Measurements from ENCODE around the gene SLC4A5.

The SLC4A5 gene

GRCh38 chr2:74177696-74178095 lies 165.5 kb downstream of the SLC4A5 start:
- ChIA-PET POLR2A (interaction anchor here (0.5 to 2.6 kb wide), 13 partner anchors 8 to 476 kb away, joined by 3 to 52 read pairs (median 7); partner anchors contain the start of genes MTHFD2, RTKN, SEMA4F and STAMBP), CTCF (interaction anchor here (0.9 to 2.2 kb wide), 2 partner anchors 11 to 21 kb away, joined by 3 to 9 read pairs; partner anchors contain the start of gene MTHFD2)
- peak overlapping the region; percentile 86 for H3K4me3 ChIP-seq (ENCODE audit: low read depth, low read length)
- no peaks in the 10 kb centered on the region for H3K9me3 ChIP-seq (ENCODE audit: control insufficient read depth, insufficient read depth, low read depth, low read length)
- H3K36me3 ChIP-seq (ENCODE audit: control insufficient read depth in 2 of 2, insufficient read depth in 1 of 2, low read length in 2 of 2), result peaks cover 4 to 13% of the 10 kb centered on the region in 2 experiments; a peak in 2 of 3 replicates
- peak overlapping the region; percentile 88 for H3K27ac ChIP-seq (ENCODE audit: extremely low read depth, low read depth, low read length)
- no peak for TF ChIP-seq ZNF658 (tag by site-specific recombination; IDR thresholded peaks at IDR 0.05)
- TF ChIP-seq, protein P1, sequence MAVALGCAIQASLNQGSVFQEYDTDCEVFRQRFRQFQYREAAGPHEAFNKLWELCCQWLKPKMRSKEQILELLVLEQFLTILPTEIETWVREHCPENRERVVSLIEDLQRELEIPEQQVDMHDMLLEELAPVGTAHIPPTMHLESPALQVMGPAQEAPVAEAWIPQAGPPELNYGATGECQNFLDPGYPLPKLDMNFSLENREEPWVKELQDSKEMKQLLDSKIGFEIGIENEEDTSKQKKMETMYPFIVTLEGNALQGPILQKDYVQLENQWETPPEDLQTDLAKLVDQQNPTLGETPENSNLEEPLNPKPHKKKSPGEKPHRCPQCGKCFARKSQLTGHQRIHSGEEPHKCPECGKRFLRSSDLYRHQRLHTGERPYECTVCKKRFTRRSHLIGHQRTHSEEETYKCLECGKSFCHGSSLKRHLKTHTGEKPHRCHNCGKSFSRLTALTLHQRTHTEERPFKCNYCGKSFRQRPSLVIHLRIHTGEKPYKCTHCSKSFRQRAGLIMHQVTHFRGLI (tag by site-specific recombination; IDR thresholded peaks at IDR 0.05), result peak; percentile 71; the same call in 1 of the 2 replicates
- TF ChIP-seq ZNF354C (tag by site-specific recombination; IDR thresholded peaks at IDR 0.05; ENCODE audit: borderline replicate concordance, low read depth), result no peak
- TF ChIP-seq ZBTB11 (tag by site-specific recombination; conservative IDR thresholded peaks at IDR 0.05; ENCODE audit: low read depth), result no peak
- H3K4me1 ChIP-seq (ENCODE audit: control insufficient read depth, insufficient read depth, low read length), result no peaks in the 10 kb centered on the region

- H3K9me3 ChIP-seq (ENCODE audit: control insufficient read depth, insufficient read depth, low read depth, low read length), result no peaks in the 10 kb centered on the region
- H3K36me3 ChIP-seq (ENCODE audit: control insufficient read depth in 2 of 2, insufficient read depth in 1 of 2, low read length in 2 of 2), result peaks cover 28 to 37% of the 10 kb centered on the region in 2 experiments
- no peak overlapping the region for H3K4me3 ChIP-seq (ENCODE audit: low read depth, low read length)
- CTCF ChIA-PET, result interaction anchor here (0.9 kb wide), 1 partner anchor 25 kb away, joined by 4 read pairs; no protein-coding TSS in a partner anchor
- no peaks in the 10 kb centered on the region for H3K4me1 ChIP-seq (ENCODE audit: control insufficient read depth, insufficient read depth, low read length)
- no peak overlapping the region for H3K27ac ChIP-seq (ENCODE audit: extremely low read depth, low read depth, low read length)
- 0 out of 2 replicates have a peak, but pooled peaks have one; percentile 37 for TF ChIP-seq ZNF18 (tag by site-specific recombination; IDR thresholded peaks at IDR 0.05)
- no peak for TF ChIP-seq ZNF223 (tag by site-specific recombination; IDR thresholded peaks at IDR 0.05)
- TF ChIP-seq ZNF548 (tag by site-specific recombination; IDR thresholded peaks at IDR 0.05), result no peak
- TF ChIP-seq ZNF354C (tag by site-specific recombination; IDR thresholded peaks at IDR 0.05; ENCODE audit: borderline replicate concordance, low read depth), result no peak
- no peak for TF ChIP-seq ZNF221 (tag by site-specific recombination; IDR thresholded peaks at IDR 0.05; ENCODE audit: borderline replicate concordance)
- peak; percentile 99 for TF ChIP-seq ZNF610 (tag by site-specific recombination; IDR thresholded peaks at IDR 0.05; ENCODE audit: borderline replicate concordance)
- TF ChIP-seq SETDB1 (IDR thresholded peaks at IDR 0.05; ENCODE audit: insufficient read length, low read length), result peak; percentile 58
- no peak for TF ChIP-seq ZNF585B (tag by site-specific recombination; IDR thresholded peaks at IDR 0.05)
- POLR2A ChIA-PET, result interaction anchor here (0.8 kb wide), 1 partner anchor 24 kb away, joined by 3 read pairs; no protein-coding TSS in a partner anchor
These were observed 168.3 kb downstream of the SLC4A5 start for GRCh38 chr2:74174909-74175308.

DNA sequence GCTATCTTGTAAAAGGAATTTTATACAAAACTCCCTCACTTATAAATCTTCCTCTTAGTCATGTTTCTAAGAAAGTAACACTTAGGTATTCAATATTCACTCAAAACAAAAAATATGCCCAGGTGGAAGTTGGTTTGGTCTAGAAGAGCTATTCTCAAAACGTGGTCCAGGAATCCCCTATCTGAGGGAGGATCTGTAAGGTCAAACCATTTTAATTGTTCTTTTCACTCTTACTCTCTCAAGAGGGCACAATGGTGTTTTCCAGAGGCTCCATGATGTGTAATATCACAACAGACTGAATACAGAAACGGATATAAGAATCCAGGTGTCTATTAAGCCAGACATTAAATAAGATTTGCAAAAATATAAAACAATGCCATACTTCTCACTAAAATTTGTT lies 174.5 kb downstream of the SLC4A5 start:
- Histone ChIP-seq H3K4me3 (ENCODE audit: low read depth, low read length) (no peak overlapping the region), H3K4me1 (ENCODE audit: control insufficient read depth, insufficient read depth, low read length) (no peaks in the 10 kb centered on the region), H3K36me3 (ENCODE audit: control insufficient read depth in 2 of 2, insufficient read depth in 1 of 2, low read length in 2 of 2) (peaks cover 79 to 86% of the 10 kb centered on the region in 2 experiments), H3K27ac (ENCODE audit: extremely low read depth, low read depth, low read length) (no peak overlapping the region), H3K9me3 (ENCODE audit: control insufficient read depth, insufficient read depth, low read depth, low read length) (no peaks in the 10 kb centered on the region)
- POLR2A ChIA-PET, result interaction anchor here (2.4 kb wide), 1 partner anchor 9 kb away, joined by 9 read pairs; the partner anchor contains the start of gene MOB1A
- TF ChIP-seq ZNF561 (tag by site-specific recombination; IDR thresholded peaks at IDR 0.05; ENCODE audit: borderline replicate concordance) (no peak), PRDM10 (tag by site-specific recombination; IDR thresholded peaks at IDR 0.05) (peak; percentile 58)
- CTCF ChIA-PET, result interaction anchor here (0.6 to 1.4 kb wide), 3 partner anchors 9 to 19 kb away, joined by 3 to 5 read pairs (median 5); no protein-coding TSS in a partner anchor

Data from HEK293 (cell line).